Transverse colon (tissue), 4 donors: ENCODE results near the gene OCSTAMP. TPM values are rescaled to one million over a fixed set of nuclear protein-coding genes. Genes with fewer than 3 reads are reported as not detected.

Experiments
- DNase-seq: peaks from one replicate; pipeline ENCODE4 v3.0.0-alpha.2; 2019
- H3K27ac ChIP-seq, 4 donors: fragments of 200-600 bp; sonication (generic); 2 replicates each; pipeline ENCODE4 v1.5.1; 2016 to 2018; ENCODE audit warnings: inconsistent platforms in 4 of 4
- H3K27me3 ChIP-seq: fragments of 200-600 bp; sonication (generic); 2 replicates; pipeline ENCODE4 v1.5.1; 2017; ENCODE audit warnings: inconsistent platforms
- H3K36me3 ChIP-seq, 4 donors: fragments of 200-600 bp; sonication (generic); 2 replicates each; pipeline ENCODE4 v1.5.1; 2017 to 2019; ENCODE audit warnings: inconsistent platforms in 4 of 4
- H3K4me1 ChIP-seq, 4 donors: fragments of 200-600 bp; sonication (generic); 2 replicates each; pipeline ENCODE4 v1.5.1; 2017 to 2020; ENCODE audit warnings: inconsistent platforms in 4 of 4
- H3K4me3 ChIP-seq, 4 donors: fragments of 200-600 bp; sonication (generic); 1 replicate in 1 of 4; 2 replicates in 3 of 4; pipeline versions ENCODE4 v1.5.1 to v1.6.1; 2017 to 2019; ENCODE audit warnings: inconsistent platforms in 4 of 4
- H3K9me3 ChIP-seq, 2 donors: fragments of 200-600 bp; sonication (generic); 2 replicates each; pipeline ENCODE4 v1.5.1; 2017 to 2019; ENCODE audit warnings: inconsistent platforms in 2 of 2
- EP300 ChIP-seq: sonication (generic); formaldehyde crosslinking; IDR thresholded peaks from one replicate; pipeline ENCODE4 v1.6.1; 2017; ENCODE audit warnings: antibody characterized with exemption, low read depth
- POLR2A ChIP-seq: fragments of 450-650 bp; IDR thresholded peaks from one replicate; pipeline ENCODE4 v1.6.1; 2016; ENCODE audit warnings: antibody characterized with exemption, mild to moderate bottlenecking, moderate library complexity
- POLR2AphosphoS5 ChIP-seq, 3 donors: sonication (generic); formaldehyde crosslinking; IDR thresholded peaks; one replicate each; pipeline ENCODE4 v1.6.1; 2016; ENCODE audit warnings: antibody characterized with exemption in 3 of 3
- WGBS, 2 donors: methylation state at CpG; one replicate each; pipeline ENCODE4 v1.1.5; 2018; ENCODE audit warnings: low coverage in 1 of 2; 5-methylcytosine and 5-hydroxymethylcytosine counted together
- in situ Hi-C, 4 donors: fragments of 200-750 bp; cut with MboI; loops; one replicate each; pipeline versions ENCODE4 v1.15.0 to v1.15.1; 2017; ENCODE audit warnings: low sequenced_read_pairs in 3 of 4, low pct_ligation_motif_present in 1 of 4, low pct_unique_long_range_greater_than_20kb in 1 of 4
- intact Hi-C: fragments of 100-400 bp; cut with DNase I; formaldehyde crosslinking; loops from one replicate; pipeline ENCODE4 v1.15.1; 2023; ENCODE audit warnings: low total_unique reads
- total RNA-seq, 4 donors: library from RNA; depleted of rRNA; stranded (reverse); fragments of >200 nt; gene quantifications; one replicate each; pipeline ENCODE4 v1.1.0, GENCODE V29; 2016
- TF ChIP-seq, protein P1 (sequence below), 5 experiments: fragments of 200-600 bp in 3 of 5; fragments of 450-650 bp in 2 of 5; sonication (generic) in 3 of 5; IDR thresholded peaks; 1 replicate in 2 of 5; 2 replicates in 3 of 5; pipeline ENCODE4 v1.5.1; 2016 to 2017; ENCODE audit warnings: antibody characterized with exemption in 5 of 5, inconsistent platforms in 3 of 5, mild to moderate bottlenecking in 2 of 5, moderate library complexity in 1 of 5

Gene OCSTAMP
- total RNA-seq, 4 donors from 2014 or later: not detected

DNA sequence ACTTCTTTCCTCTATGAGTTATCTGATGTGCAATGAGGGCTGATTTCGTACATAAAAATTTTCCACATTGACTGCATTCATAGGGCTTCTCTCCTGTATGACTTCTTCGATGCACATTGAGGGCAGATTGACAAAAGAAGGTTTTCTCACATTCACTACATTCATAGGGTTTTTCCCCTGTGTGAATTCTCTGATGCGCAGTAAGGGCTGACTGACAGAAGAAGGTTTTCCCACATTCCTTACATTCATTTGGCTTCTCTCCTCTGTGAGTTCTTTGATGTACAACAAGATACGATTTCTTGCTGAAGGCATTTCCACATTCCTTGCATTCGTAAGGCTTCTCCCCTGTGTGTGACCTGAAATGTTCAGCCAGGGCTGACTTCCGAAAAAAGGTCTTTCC, 48.5 kb downstream of the OCSTAMP start:
- Histone ChIP-seq H3K27ac (no peak overlapping the region), H3K36me3 (no peaks in the 10 kb centered on the region)
- DNase-seq: no peak

DNA sequence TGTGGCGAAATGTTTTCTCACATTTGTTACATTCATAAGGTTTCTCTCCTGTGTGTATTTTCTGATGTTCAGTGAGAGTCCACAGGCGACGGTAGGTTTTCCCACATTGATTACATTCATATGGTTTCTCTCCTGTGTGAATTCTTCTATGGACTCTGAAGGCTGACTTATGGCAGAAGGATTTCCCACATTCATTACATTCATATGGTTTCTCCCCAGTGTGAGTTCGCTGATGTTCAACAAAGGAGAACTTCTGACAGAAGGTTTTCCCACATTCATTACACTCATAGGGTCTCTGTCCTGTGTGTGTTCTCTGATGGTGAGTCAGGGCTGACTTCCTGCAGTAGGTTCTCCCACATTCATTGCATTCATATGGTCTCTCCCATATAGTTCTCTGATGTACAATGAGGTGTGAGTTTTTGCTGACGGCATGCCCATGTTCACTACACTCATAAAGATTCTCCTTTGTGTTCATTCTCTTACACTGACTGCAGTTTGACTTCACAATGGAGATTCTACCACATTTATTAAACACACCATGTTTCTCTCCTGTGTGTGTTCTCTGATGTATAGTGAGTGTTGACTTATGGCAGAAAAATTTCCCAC, 49.0 kb downstream of the OCSTAMP start:
- TF ChIP-seq POLR2AphosphoS5 (IDR thresholded peaks at IDR 0.05) (no peak), POLR2A (no peak), EP300 (no peak)
- TF ChIP-seq, protein P1, sequence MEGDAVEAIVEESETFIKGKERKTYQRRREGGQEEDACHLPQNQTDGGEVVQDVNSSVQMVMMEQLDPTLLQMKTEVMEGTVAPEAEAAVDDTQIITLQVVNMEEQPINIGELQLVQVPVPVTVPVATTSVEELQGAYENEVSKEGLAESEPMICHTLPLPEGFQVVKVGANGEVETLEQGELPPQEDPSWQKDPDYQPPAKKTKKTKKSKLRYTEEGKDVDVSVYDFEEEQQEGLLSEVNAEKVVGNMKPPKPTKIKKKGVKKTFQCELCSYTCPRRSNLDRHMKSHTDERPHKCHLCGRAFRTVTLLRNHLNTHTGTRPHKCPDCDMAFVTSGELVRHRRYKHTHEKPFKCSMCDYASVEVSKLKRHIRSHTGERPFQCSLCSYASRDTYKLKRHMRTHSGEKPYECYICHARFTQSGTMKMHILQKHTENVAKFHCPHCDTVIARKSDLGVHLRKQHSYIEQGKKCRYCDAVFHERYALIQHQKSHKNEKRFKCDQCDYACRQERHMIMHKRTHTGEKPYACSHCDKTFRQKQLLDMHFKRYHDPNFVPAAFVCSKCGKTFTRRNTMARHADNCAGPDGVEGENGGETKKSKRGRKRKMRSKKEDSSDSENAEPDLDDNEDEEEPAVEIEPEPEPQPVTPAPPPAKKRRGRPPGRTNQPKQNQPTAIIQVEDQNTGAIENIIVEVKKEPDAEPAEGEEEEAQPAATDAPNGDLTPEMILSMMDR (IDR thresholded peaks at IDR 0.05): no peak
- no peak overlapping the region for H3K27ac ChIP-seq
- no peaks in the 10 kb centered on the region for H3K4me1 ChIP-seq
- H3K9me3 ChIP-seq: peaks cover 29 to 32% of the 10 kb centered on the region in 2 donors
- no peak overlapping the region for H3K4me3 ChIP-seq
- 87 to 95% methylated on average over 3 to 5 of the region's 5 CpGs for WGBS, 2 donors
- H3K36me3 ChIP-seq: no peaks in the 10 kb centered on the region
- in situ Hi-C loops: loop anchor here in 1 of 4 donors (25.0 kb wide), 1 partner anchor 186 kb away; the partner anchor contains the start of gene TP53RK
- DNase-seq: no peak
- intact Hi-C loops: no loop called here
- peaks cover 2% of the 10 kb centered on the region for H3K27me3 ChIP-seq

More for the DNA sequence above, 48.5 kb downstream of the OCSTAMP start:
- Histone ChIP-seq H3K9me3 (peaks cover 29 to 32% of the 10 kb centered on the region in 2 donors), H3K4me3 (no peak overlapping the region), H3K4me1 (no peaks in the 10 kb centered on the region), H3K27me3 (peaks cover 2% of the 10 kb centered on the region)
- TF ChIP-seq POLR2A (no peak), POLR2AphosphoS5 (IDR thresholded peaks at IDR 0.05) (no peak), EP300 (no peak)
- TF ChIP-seq, protein P1 (IDR thresholded peaks at IDR 0.05): no peak
- WGBS, 2 donors: 91 to 92% methylated on average over 6 of the region's 6 CpGs
- intact Hi-C loops (no loop called here), in situ Hi-C loops (loop anchor here in 1 of 4 donors (25.0 kb wide), 1 partner anchor 185 kb away; the partner anchor contains the start of gene TP53RK)

DNA sequence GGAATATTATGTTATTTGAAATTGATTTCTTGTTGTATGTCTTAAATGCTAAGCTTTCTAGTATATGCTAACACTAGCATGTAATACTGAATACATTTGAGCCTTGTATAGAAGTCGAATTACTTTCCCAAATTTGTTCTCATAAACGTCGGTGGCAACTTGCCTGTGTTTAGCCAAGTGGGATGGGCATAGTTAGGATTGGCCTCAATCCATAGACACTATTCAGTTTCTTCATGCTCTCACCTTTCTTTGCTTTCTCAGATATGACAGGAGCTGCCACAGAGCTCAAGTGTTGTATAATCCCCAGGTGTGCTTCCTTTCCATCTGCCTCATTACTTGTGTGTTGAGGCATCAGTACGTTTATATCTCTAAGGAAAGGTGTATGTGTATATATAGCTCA, 56.4 kb downstream of the OCSTAMP start:
- DNase-seq: no peak
- in situ Hi-C loops: no loop called here
- Histone ChIP-seq H3K9me3 (no peaks in the 10 kb centered on the region), H3K4me3 (no peak overlapping the region), H3K36me3 (no peaks in the 10 kb centered on the region), H3K27ac (no peak overlapping the region), H3K4me1 (no peaks in the 10 kb centered on the region), H3K27me3 (peaks cover 11% of the 10 kb centered on the region)
- intact Hi-C loops: loop anchor here (5.0 kb wide), 1 partner anchor 207 kb away; no protein-coding TSS in a partner anchor
- WGBS, 2 donors: 41 to 42% methylated on average over 2 to 4 of the region's 4 CpGs
- TF ChIP-seq POLR2A: no peak
- no peak for TF ChIP-seq POLR2AphosphoS5 (IDR thresholded peaks at IDR 0.05)

DNA sequence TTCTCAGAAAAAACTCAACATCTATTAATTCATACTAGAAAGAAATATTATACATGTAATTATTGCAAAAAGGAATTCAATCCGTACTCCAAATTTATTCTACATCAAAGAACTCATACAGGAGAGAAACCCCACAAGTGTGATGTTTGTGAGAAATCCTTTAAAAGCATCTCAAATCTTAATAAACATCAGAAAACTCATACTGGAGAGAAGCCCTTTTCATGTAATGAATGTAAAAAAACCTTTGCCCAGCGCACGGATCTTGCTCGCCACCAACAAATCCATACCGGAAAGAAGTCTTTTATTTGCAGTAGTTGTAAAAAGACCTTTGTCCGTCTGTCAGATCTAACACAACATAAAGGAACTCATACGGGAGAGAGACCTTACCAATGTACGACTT, 59.1 kb downstream of the OCSTAMP start:
- WGBS, 2 donors: 81 to 89% methylated on average over 8 of the region's 8 CpGs
- DNase-seq: no peak
- intact Hi-C loops (loop anchor here (5.0 kb wide), 1 partner anchor 204 kb away; no protein-coding TSS in a partner anchor), in situ Hi-C loops (no loop called here)
- Histone ChIP-seq H3K9me3 (no peaks in the 10 kb centered on the region), H3K36me3 (no peaks in the 10 kb centered on the region), H3K27ac (no peak overlapping the region), H3K4me3 (no peak overlapping the region), H3K27me3 (peaks cover 27% of the 10 kb centered on the region), H3K4me1 (no peaks in the 10 kb centered on the region)
- TF ChIP-seq POLR2AphosphoS5 (IDR thresholded peaks at IDR 0.05) (no peak), EP300 (no peak)

Other genes starting within 250 kb of the OCSTAMP start
- not detected for gene CDH22, start 242.2 kb downstream of the OCSTAMP start, total RNA-seq
- 10 to 100 TPM; 13.5 to 30.0 (median 22.1) TPM for gene ELMO2, start 144.0 kb downstream of the OCSTAMP start, total RNA-seq
- 1 to 10 TPM; 1.9 to 7.1 (median 4.7) TPM for gene ZNF334, start 37.1 kb downstream of the OCSTAMP start, total RNA-seq
- under 1 TPM in 2 of 4 donors, not detected in 2; 0.14 to 0.48 TPM for gene SLC13A3, start 100.8 kb upstream of the OCSTAMP start, total RNA-seq
- 10 to 100 TPM; 12.4 to 26.7 (median 18.3) TPM for gene TP53RK, start 138.8 kb upstream of the OCSTAMP start, total RNA-seq
- 10 to 100 TPM in 3 of 4 donors, 1 to 10 TPM in 1; 8.2 to 33.5 (median 15.2) TPM for gene SLC2A10, start 159.0 kb upstream of the OCSTAMP start, total RNA-seq